ENCODE results near the gene SNX32.

SNX32 gene

DNA sequence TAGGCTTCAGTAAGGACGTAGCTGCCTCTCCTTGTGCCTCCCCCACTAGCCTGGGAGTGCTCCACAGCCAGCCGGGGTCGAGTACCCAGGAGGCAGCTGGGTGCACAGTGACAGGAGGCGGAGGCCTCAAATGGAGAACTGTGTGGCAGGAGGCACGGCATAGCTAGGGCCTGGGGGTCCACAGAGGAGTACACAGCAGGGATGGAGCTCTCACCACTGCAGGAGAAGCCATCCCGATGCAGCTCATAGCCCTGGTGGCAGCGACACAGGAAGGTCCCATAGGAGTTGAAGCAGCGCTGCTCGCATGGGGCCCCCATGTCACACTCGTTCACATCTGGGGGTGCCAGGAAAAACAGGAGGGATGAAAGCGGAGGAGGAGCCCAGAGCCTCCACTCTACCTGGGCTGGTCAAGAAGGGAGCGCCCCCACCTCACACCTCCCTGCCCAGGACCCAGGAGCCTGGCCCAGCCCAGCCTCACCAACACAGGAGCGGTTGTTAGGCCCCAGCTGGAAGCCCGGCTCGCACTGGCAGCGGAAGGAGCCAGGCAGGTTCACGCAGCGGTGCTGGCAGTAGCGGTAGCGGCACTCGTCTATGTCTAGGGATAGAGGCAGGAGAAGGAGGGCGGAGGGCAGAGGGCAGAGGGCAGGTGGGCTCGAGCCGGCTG is 36.0 kb downstream of the SNX32 start:
- no peak for DNase-seq

GRCh38 chr11:65870307-65870658 is 36.5 kb downstream of the SNX32 start:
- DNase-seq, result no peak

DNA sequence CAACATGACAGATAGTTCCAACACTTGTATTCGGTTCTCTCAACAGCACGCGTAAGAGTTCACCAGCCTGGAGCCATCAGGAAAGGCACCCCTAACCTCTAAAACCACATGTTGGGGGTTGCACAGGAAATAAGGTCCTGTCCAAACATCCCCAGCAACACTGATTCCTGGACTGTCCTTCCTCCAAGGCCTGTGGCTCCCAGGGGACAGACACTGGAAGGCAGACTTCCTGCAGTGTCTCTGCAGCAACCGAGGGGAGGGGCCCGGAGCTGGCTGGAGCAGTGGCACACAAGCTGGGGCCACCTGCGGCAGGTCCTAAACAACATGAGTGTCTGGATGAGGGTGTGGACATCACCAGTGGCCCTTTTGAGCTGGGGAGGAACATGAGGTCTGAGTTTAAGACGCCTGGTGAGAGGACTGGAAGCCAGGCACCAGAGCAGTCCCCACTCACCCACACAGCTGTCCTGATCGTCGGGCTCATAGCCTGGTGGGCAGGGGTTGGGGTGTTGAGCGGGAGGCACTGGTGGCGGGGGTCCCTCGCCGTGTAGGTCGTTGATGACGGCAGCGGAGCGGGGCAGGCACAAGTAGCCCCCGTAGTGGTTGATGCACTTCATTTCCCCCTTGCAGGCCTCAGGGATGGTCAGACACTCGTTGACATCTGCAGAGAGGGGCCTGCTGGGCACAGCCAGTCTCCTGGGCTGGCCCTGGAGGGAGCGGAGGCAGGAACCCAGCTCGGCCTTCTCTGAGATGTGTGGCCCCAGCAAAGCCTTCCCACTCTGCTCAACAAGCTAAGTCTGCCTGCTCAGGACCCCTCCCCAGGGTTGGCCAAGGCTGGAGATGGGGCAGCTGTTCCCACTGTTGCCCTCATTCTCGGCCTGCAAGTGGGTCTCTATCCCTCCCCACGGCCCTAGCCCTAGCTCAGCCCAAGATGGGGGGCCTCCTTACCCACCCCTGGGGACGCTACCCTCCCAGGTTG is 37.2 kb downstream of the SNX32 start:
- DNase-seq, result no peak

DNA sequence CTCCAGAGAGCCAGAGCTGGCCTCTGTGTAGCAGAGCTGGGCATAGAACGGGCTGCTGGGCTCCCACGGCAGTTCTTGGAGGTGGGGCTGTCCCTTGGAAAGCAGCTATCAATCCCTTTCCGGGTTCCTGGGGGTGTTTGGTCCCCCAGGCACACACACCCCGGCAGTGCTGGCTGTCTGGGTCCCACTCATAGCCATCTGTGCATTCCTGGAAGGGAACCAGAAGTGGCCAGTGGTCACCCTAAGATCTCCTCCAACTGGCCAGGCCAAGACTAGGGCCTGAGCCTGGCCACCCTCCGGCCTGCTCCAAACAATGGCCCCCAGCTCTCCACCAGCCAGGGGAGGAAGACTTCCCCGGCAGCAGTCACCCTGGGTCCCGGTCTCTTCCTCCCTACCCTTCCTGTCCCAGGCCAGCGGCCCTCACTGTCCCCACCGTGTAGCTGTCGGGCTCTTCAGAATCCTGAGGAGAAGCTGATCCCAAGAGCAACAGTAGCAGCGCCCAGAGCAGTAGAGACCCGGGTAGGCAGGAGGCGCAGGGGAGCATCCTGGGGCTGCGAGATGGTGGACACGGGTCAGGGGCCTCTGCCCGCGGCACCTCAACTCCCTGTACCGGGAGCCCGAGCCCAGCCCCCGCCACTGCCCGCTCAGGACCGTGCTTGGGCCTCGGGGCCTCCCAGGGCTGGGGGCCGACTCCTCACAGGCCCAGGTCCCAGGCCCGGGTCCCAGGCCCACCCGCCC is 38.2 kb downstream of the SNX32 start:
- DNase-seq, result no peak

DNA sequence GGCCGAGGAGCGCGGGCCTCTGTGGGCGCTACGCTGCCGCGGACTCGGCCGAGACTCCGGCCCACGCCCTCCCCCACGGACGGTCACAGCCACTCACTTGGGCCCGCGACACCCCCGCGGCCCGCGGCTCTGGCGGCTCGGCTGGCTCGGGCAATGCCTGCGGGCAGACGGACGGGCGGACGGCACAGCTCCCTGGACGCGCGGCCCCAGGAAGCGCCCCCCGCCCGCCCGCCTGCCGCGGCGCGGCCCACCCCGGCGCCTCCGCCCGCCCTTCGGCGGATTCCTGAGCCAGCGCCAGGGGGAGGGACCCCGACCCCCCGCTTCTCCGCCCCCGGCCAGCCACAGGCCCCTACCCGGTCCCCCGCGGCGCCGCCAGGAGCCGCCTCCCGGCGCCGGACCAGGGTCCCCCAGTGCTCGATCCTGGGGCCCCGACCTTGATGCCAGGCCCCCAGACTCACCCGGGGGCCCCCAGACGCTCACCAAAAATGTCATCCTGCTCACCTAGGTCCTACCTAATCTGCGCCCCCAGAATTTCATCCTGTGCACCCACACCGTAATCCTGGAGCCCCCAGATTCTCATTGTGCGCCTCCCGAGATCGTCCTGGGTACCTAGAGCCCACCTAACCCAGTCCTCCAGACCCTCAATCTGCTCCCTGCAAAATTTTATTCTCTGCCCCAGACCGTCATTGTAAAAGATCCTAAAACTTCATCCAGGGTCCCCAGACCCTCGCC is 39.0 kb downstream of the SNX32 start, which contains the start of gene EFEMP2:
Gene EFEMP2, minus strand, starts transcription at position 215 of the 732 bp plus-strand sequence. CDS start 446 bp downstream, outside the sequence.
- DNase-seq, result no peak

DNA sequence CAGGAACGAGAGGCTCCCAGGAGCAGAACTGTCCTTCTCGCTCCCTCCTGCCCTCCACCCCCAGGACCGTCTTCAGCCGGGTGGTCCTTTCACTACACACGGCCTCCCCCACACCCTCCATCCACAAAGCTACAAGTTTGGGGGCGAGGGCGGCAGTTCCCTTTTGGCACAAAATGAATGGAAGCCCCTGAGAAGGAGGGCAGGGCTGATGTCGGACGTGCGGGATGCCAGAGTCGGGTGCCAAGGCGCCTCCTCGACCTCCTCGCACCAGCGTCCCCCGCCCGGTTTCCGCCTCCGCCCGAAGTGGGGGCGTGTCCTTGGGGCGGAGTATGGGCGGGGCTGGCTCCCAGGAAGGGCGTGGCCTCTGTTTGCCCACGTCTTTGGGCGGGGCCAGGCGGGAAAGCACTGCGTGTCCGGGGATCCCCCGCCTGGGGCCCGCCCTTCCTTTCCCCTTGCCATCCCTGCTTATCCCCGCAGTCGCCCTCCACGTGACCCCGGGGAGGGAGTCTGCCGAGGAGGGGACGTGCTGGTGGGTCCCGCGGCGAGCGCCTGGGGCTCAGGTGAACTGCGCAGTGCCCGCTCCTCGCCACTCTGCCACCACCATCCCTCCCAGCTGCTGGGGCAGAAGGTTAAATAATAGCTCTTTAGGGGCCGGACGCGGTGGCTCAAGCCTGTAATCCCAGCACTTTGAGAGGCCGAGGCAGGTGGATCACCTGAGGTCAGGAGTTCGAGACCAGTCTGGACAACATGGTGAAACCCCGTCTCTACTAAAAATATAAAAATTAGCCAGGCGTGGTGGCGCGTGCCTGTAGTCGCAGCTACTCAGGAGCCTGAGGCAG is 39.8 kb downstream of the SNX32 start:
- peak; percentile 85 for DNase-seq

DNA sequence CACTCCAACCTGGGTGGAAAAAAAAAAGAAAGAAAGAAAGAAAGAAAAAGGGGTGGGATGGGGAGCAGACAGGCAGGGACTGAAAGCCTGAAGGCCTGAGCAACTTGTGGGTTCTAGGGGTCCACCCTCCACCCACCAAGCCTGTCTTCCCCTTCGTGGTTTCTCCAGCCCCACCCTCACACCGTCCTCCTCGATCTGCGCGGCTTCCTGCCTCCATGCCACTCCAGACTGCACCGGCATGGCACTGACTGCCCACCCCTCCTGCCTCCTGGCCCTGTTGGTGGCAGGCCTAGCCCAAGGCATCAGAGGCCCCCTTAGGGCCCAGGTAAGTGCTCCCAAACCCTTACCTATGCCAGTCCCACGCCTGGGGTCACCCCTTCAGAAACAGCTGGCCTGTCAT is 45.9 kb downstream of the SNX32 start, which contains the start of gene CTSW:
Gene CTSW, plus strand, starts transcription at position 221 of the 400 bp plus-strand sequence. Its CDS starts 18 bp downstream, at position 239.
- no peak for DNase-seq

GRCh38 chr11:65880027-65880426 is 46.3 kb downstream of the SNX32 start:
- no peak for DNase-seq

- DNase-seq, result no peak
Observed at GRCh38 chr11:65880844-65881421, 47.2 kb downstream of the SNX32 start.

- DNase-seq, result no peak
Observed at GRCh38 chr11:65882120-65883057, 48.6 kb downstream of the SNX32 start.

GRCh38 chr11:65883058-65883761 is 49.4 kb downstream of the SNX32 start:
- no peak for DNase-seq

GRCh38 chr11:65883786-65884715 is 50.3 kb downstream of the SNX32 start:
- no peak for DNase-seq

DNA sequence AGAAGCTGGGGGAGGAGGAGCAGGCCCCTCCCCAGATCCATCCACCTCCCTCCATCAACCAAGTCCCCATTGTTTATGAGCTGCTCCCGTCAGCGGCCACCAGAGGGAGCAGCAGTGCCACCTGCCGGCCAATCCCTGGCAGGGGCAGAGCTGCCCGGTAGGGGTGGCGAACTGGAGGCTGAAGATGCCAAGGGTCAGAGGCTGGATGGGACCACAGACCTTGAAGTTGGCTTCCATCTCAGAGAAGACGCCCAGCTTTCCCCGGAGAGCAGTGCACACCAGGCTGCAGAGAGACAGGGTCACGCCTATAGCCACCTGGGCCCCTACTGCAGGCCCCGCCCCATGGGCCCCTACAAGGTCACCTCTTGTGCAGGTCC is 50.9 kb downstream of the SNX32 start:
- DNase-seq, result peak; percentile 48

DNA sequence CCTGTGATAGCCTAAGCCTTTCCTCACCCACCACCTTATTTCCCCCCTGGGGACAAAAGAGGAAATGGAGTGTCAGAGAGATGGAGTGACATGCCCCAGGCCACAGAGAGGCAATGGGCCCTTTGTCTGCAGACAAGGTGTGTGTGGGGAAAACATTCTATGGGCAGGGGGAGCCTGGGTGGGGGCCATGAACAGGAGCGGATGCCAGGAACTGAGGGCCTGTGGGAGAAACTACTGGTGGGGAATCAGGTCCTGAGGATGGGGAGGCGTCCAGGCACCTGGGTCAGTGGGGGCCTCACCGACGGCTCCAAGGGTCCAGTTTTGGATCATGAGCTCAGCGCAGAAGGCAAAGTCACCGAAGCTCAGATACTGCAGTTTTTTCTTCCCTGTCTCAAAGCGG is 51.5 kb downstream of the SNX32 start:
- no peak for DNase-seq

- DNase-seq, result no peak
Observed at GRCh38 chr11:65885808-65886536, 52.2 kb downstream of the SNX32 start.

DNA sequence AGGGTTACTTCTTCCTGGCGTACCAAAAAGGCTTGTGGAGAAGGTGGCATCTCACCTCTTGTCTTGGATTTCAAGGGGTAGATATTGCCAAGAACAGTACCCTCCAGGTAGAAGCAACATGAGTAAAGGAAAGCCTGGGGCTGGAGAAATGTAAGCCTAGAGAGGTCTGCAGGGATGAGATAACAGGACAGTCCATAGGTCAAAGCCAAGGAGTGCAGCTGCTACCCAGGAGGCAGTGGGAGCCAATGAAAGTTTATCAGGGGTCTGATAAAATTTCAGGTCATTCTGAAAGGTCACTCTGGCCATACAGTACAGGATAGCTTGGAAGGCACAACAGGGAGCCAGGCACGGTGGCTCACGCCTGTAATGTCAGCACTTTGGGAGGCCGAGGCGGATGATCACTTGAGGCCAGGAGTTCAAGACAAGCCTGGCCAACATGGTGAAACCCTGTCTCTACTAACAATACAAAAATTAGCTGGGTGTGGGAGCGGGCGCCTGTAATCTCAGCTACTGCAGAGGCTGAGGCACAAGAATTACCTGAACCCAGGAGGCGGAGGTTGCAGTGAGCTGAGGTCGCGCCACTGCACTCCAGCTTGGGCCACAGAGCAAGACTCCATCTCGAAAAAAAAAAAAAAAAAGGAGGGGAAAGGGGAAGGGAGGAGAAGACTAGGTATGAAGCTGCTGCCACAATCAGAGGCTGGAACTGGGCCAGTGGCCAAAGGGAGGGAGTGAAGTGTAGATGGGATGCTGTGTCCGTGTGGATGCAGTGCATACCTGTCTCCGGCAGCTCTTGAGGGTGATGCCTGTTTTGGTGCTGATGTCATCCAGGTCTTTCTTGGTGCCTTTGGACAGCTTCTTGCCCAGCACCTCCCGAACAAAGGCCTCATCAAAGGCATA is 53.3 kb downstream of the SNX32 start:
- no peak for DNase-seq

Measured in NCI-H748 treated with DMSO at 0.1 percent for 48 hours (cell line).